GM23248 (cell line): ENCODE data around the gene IFI27L1. TPM values are rescaled to one million over a fixed set of nuclear protein-coding genes. Genes with fewer than 3 reads are reported as not detected.
A peak's percentile ranks its signal among the peaks of the same experiment; 100 is the strongest.

Source experiments
- DNase-seq: peaks from one replicate; pipeline ENCODE4 v3.0.0-alpha.2; 2015
- H2AFZ ChIP-seq: fragments of 200-600 bp; sonication (generic); 2 replicates; pipeline ENCODE4 v1.6.1; 2016; ENCODE audit warnings: antibody characterized with exemption
- H3F3A ChIP-seq: fragments of 200-600 bp; sonication (generic); 2 replicates; pipeline ENCODE4 v1.6.1; 2016; ENCODE audit warnings: mild to moderate bottlenecking, antibody characterized with exemption, mixed run types; ENCODE audit not compliant: insufficient read depth
- H3K27ac ChIP-seq: fragments of 200-600 bp; sonication (generic); 2 replicates; pipeline ENCODE4 v1.5.1; 2016; ENCODE audit warnings: mild to moderate bottlenecking
- H3K27me3 ChIP-seq: fragments of 200-600 bp; sonication (generic); replicated peaks from 2 replicates; pipeline ENCODE4 v1.6.1; 2016; ENCODE audit warnings: mild to moderate bottlenecking; ENCODE audit not compliant: insufficient read depth
- H3K36me3 ChIP-seq: fragments of 200-600 bp; sonication (generic); 2 replicates; pipeline ENCODE4 v1.6.1; 2016; ENCODE audit warnings: low read depth, mild to moderate bottlenecking
- H3K4me1 ChIP-seq: fragments of 200-600 bp; sonication (generic); 2 replicates; pipeline ENCODE4 v1.6.1; 2016; ENCODE audit warnings: mild to moderate bottlenecking; ENCODE audit not compliant: insufficient read depth
- H3K4me2 ChIP-seq: fragments of 200-600 bp; sonication (generic); one replicate; pipeline ENCODE4 v1.6.1; 2016; ENCODE audit warnings: mild to moderate bottlenecking; ENCODE audit not compliant: unreplicated experiment
- H3K4me3 ChIP-seq: fragments of 200-600 bp; sonication (generic); 2 replicates; pipeline ENCODE4 v1.5.1; 2016; ENCODE audit warnings: mild to moderate bottlenecking
- H3K79me2 ChIP-seq: fragments of 200-600 bp; sonication (generic); 2 replicates; pipeline ENCODE4 v1.6.1; 2016; ENCODE audit warnings: mild to moderate bottlenecking; ENCODE audit not compliant: insufficient read depth
- H3K9ac ChIP-seq: fragments of 200-600 bp; sonication (generic); 2 replicates; pipeline ENCODE4 v1.6.1; 2016; ENCODE audit warnings: mild to moderate bottlenecking
- H3K9me2 ChIP-seq: fragments of 200-600 bp; sonication (generic); 2 replicates; pipeline ENCODE4 v1.6.1; 2016; ENCODE audit warnings: mixed run types, mild to moderate bottlenecking, moderate library complexity; ENCODE audit not compliant: insufficient read depth
- H3K9me3 ChIP-seq: fragments of 200-600 bp; sonication (generic); one replicate; pipeline ENCODE4 v1.6.1; 2017; ENCODE audit warnings: low read depth
- H4K20me1 ChIP-seq: fragments of 200-600 bp; sonication (generic); 2 replicates; pipeline ENCODE4 v1.6.0; 2016; ENCODE audit not compliant: insufficient read depth
- EZH2 ChIP-seq: fragments of 200-600 bp; sonication (generic); IDR thresholded peaks from 2 replicates; pipeline ENCODE4 v1.6.1; 2018; ENCODE audit warnings: antibody characterized with exemption, mild to moderate bottlenecking; ENCODE audit not compliant: insufficient read depth, poor library complexity, severe bottlenecking
- EZH2phosphoT487 ChIP-seq: fragments of 200-600 bp; sonication (generic); IDR thresholded peaks from 2 replicates; pipeline ENCODE4 v1.6.1; 2018; ENCODE audit warnings: antibody characterized with exemption, moderate library complexity, mild to moderate bottlenecking, low read depth; ENCODE audit not compliant: insufficient read depth
- WGBS, 2 experiments: methylation state at CpG; one replicate each; pipeline ENCODE4 v1.1.6; 2015 to 2017; ENCODE audit warnings: low lambda C conversion rate in 2 of 2, low coverage in 1 of 2; ENCODE audit errors: missing lambda C conversion rate in 2 of 2; 5-methylcytosine and 5-hydroxymethylcytosine counted together
- in situ Hi-C: fragments of 300-500 bp; cut with MboI; formaldehyde crosslinking; loops from 2 replicates; pipeline ENCODE4 v1.15.0; 2020
- polyA plus RNA-seq: library from polyadenylated mRNA; unstranded; fragments of >200 nt; fragmentation: Nextera tagmentation; extraction: Ambion mirVana; gene quantifications from 2 replicates; pipeline ENCODE4 v1.2.1, GENCODE V29; 2016
- total RNA-seq: library from RNA; depleted of rRNA; stranded (reverse); fragments of >200 nt; shearing (Covaris generic); gene quantifications from 2 replicates; pipeline ENCODE4 v1.2.3, GENCODE V29; 2014

IFI27L1 gene
- total and polyA plus RNA-seq, 2 experiments from 2014 or later, result 13.5 to 32.6 TPM

DNA sequence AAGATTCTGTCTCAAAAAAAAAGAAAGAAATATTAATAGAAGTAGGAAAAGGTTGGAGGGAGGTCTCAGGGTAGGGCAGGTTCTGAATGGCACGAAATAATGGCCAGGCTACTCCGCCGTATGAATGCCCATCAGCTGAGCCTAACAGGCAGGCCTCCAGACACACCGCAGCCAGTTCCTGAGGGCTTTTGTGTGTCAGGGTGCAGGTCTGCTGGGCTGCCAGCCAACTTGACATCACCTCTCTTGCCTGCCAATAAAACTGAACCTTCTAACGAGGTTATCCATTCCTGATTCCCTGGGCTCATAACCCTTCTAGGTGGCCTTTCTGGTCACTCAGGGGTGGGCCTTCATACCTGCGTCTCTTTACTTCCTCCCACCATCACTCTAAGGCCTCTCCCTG, 32.4 kb downstream of the IFI27L1 start:
- no peaks in the 10 kb centered on the region for H3K36me3 ChIP-seq
- in situ Hi-C loops, result no loop called here
- no peak overlapping the region for H2AFZ ChIP-seq
- no peak for TF ChIP-seq EZH2phosphoT487
- TF ChIP-seq EZH2, result no peak
- no peak overlapping the region for H3K9ac ChIP-seq
- no peaks in the 10 kb centered on the region for H4K20me1 ChIP-seq
- H3K4me2 ChIP-seq, result no peak overlapping the region
- H3K4me1 ChIP-seq, result no peaks in the 10 kb centered on the region
- H3K9me3 ChIP-seq, result no peaks in the 10 kb centered on the region
- DNase-seq, result no peak
- H3K9me2 ChIP-seq, result no peaks in the 10 kb centered on the region
- H3K27me3 ChIP-seq, result no peaks in the 10 kb centered on the region; the same call in none of the 2 replicates
- no peaks in the 10 kb centered on the region for H3K79me2 ChIP-seq
- H3K27ac ChIP-seq, result no peak overlapping the region
- WGBS, 2 experiments, result 85 to 91% methylated on average over 6 of the region's 6 CpGs
- H3F3A ChIP-seq, result no peaks in the 10 kb centered on the region
- no peak overlapping the region for H3K4me3 ChIP-seq

DNA sequence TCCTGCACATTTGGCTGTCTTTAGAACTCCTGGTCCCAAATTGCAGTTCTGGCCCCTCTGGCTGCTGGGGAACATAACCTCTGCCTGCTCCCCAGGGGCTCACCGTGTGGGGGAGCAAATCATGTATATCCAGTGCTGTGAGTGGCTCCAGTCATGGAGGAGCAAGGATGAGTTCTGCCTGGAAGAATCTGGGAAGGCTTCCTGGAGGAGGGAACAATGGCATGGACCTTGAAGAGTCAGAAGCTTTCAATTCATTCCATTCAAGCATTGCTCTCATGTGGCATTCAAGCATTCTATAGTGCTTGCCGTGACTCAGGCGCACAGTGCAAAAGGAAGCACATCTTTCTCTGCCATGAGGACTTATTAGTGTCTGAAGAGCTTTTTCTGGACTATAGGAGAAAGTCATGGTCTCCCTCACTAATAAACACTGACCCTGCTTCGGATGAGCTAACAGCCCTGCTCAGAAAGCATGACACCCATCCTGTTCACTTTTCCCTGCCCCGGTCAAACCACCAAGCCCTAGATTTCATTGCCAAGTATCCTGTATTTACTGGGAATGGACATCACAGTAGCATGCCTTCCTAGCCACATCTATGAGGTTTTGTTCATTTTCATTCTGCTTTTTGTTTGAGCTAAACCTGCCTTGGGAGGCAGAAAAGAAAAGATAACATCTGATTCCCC, 32.9 kb downstream of the IFI27L1 start:
- Histone ChIP-seq H3K79me2 (no peaks in the 10 kb centered on the region), H2AFZ (no peak overlapping the region), H3K27me3 (no peaks in the 10 kb centered on the region; the same call in none of the 2 replicates), H3K36me3 (no peaks in the 10 kb centered on the region), H3K4me3 (no peak overlapping the region), H3K4me2 (no peak overlapping the region), H3K4me1 (no peaks in the 10 kb centered on the region), H3F3A (no peaks in the 10 kb centered on the region), H4K20me1 (no peaks in the 10 kb centered on the region), H3K9me2 (no peaks in the 10 kb centered on the region), H3K9me3 (no peaks in the 10 kb centered on the region), H3K9ac (no peak overlapping the region), H3K27ac (no peak overlapping the region)
- TF ChIP-seq EZH2phosphoT487 (no peak), EZH2 (no peak)
- in situ Hi-C loops, result no loop called here
- DNase-seq, result no peak
- 91 to 92% methylated on average over 5 of the region's 5 CpGs for WGBS, 2 experiments

- Histone ChIP-seq H3K79me2 (no peaks in the 10 kb centered on the region), H3K4me3 (no peak overlapping the region), H3K9me2 (no peaks in the 10 kb centered on the region), H3K27me3 (no peaks in the 10 kb centered on the region; the same call in none of the 2 replicates), H3K9me3 (no peaks in the 10 kb centered on the region), H3K9ac (no peak overlapping the region), H3K4me1 (no peaks in the 10 kb centered on the region), H2AFZ (no peak overlapping the region), H3K4me2 (no peak overlapping the region), H3K27ac (no peak overlapping the region), H4K20me1 (no peaks in the 10 kb centered on the region), H3K36me3 (no peaks in the 10 kb centered on the region), H3F3A (no peaks in the 10 kb centered on the region)
- in situ Hi-C loops, result no loop called here
- TF ChIP-seq EZH2 (no peak), EZH2phosphoT487 (no peak)
- no peak for DNase-seq
- WGBS, 2 experiments, result 89 to 90% methylated on average over 5 of the region's 5 CpGs
Observed at GRCh38 chr14:94114589-94115057, 33.5 kb downstream of the IFI27L1 start.

DNA sequence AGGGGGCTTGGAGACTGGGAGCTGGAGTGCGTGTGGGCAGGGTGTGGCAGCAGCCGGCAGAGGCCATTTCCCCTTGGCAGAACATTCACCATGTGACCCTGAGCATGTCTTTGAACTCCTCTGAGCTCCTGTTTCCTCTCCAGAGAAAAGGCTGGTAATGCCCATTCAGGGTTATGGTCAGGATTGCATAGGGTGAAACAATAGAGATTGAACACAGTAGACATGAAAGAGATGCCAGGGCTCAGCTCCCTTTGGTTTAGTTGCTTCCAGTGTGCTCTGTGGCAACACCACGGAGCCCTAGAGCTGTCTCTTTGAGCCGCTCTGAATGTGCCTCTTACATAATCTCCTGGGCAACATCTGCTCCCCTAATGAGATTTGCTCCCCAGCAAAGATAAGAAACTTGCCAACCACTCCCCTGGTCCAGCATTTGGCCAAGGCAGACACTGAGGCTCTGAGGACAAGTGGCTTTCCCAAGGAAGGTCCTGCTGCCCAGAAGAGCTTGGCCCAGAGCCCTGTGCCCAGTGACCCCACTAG, 34.0 kb downstream of the IFI27L1 start:
- Histone ChIP-seq H3K9me3 (no peaks in the 10 kb centered on the region), H4K20me1 (no peaks in the 10 kb centered on the region), H3K9ac (no peak overlapping the region), H3K79me2 (no peaks in the 10 kb centered on the region), H3K27ac (no peak overlapping the region), H3K27me3 (no peaks in the 10 kb centered on the region; the same call in none of the 2 replicates), H3K4me3 (no peak overlapping the region), H3F3A (no peaks in the 10 kb centered on the region), H3K4me2 (no peak overlapping the region), H2AFZ (no peak overlapping the region), H3K9me2 (no peaks in the 10 kb centered on the region), H3K4me1 (no peaks in the 10 kb centered on the region), H3K36me3 (no peaks in the 10 kb centered on the region)
- in situ Hi-C loops, result no loop called here
- DNase-seq, result peak; percentile 33
- 5 to 10% methylated on average over 4 of the region's 4 CpGs for WGBS, 2 experiments
- TF ChIP-seq EZH2 (no peak), EZH2phosphoT487 (no peak)
